H1 (cell line): ENCODE results near the gene NPHS2. TPM values are rescaled to one million over a fixed set of nuclear protein-coding genes. Genes with fewer than 3 reads are reported as not detected.

Experiments used
- CTCF ChIA-PET: fragments of 300-600 bp; sonication (Branson Sonifier 250); formaldehyde crosslinking; loops from one replicate; lab custom pipeline; 2021; ENCODE audit not compliant: partially characterized antibody; lab: Charles Lee
- POLR2A ChIA-PET: fragments of 300-600 bp; sonication (Branson Sonifier 250); formaldehyde crosslinking; loops from one replicate; lab custom pipeline; 2021; ENCODE audit warnings: inconsistent platforms; ENCODE audit not compliant: partially characterized antibody; lab: Charles Lee
- DNase-seq, 2 experiments: peaks; one replicate each; pipeline versions ENCODE4 v3.0.0 to v3.0.0-alpha.2; 2010 to 2022; ENCODE audit warnings: low spot score in 2 of 2, low read depth in 1 of 2, mixed read lengths in 1 of 2
- FAIRE-seq: peaks from 2 replicates; lab custom pipeline; 2011; peaks lifted over from hg19 to GRCh38; lab: Jason Lieb, UNC
- H2AFZ ChIP-seq: 2 replicates; pipeline ENCODE4 v1.8.1; 2012; ENCODE audit warnings: low read length, inconsistent platforms
- H2AK5ac ChIP-seq: 2 replicates; pipeline ENCODE4 v1.6.1; 2013; ENCODE audit warnings: low read depth, low read length
- H2BK120ac ChIP-seq: replicated peaks from 2 replicates; pipeline ENCODE3; 2013; ENCODE audit warnings: low read depth, low read length, inconsistent platforms
- H2BK12ac ChIP-seq: 2 replicates; pipeline ENCODE4 v1.6.1; 2013; ENCODE audit warnings: low read depth, low read length
- H2BK15ac ChIP-seq: 2 replicates; pipeline ENCODE4 v1.6.1; 2013; ENCODE audit warnings: low read length
- H2BK20ac ChIP-seq: 2 replicates; pipeline ENCODE4 v1.6.1; 2013; ENCODE audit warnings: low read length
- H2BK5ac ChIP-seq: 2 replicates; pipeline ENCODE4 v1.6.1; 2013; ENCODE audit warnings: low read depth, low read length
- H3K14ac ChIP-seq: 2 replicates; pipeline ENCODE4 v1.6.1; 2013; ENCODE audit warnings: inconsistent platforms; ENCODE audit not compliant: insufficient read length
- H3K18ac ChIP-seq: 2 replicates; pipeline ENCODE4 v1.6.1; 2013; ENCODE audit warnings: low read length; ENCODE audit errors: extremely low read depth
- H3K23ac ChIP-seq: 2 replicates; pipeline ENCODE4 v1.6.1; 2013; ENCODE audit warnings: inconsistent platforms; ENCODE audit not compliant: insufficient read length
- H3K23me2 ChIP-seq: 2 replicates; pipeline ENCODE4 v1.6.1; 2013; ENCODE audit warnings: low read depth, low read length
- H3K27ac ChIP-seq: 2 replicates; pipeline ENCODE4 v1.6.1; 2011; ENCODE audit warnings: low read depth, low read length, inconsistent platforms
- H3K27me3 ChIP-seq, 4 experiments: replicated peaks in 1 of 4; 1 replicate in 1 of 4; 2 replicates in 3 of 4; pipeline versions ENCODE4 v1.6.1 to v1.8.1; 2011 to 2013; ENCODE audit warnings: low read length in 3 of 4, mild to moderate bottlenecking in 3 of 4, inconsistent platforms in 2 of 4, mixed read lengths in 2 of 4, moderate library complexity in 1 of 4; ENCODE audit not compliant: control insufficient read depth in 3 of 4, insufficient read depth in 3 of 4; ENCODE audit errors: extremely low read depth in 1 of 4
- H3K36me3 ChIP-seq, 4 experiments: 2 replicates each; pipeline versions ENCODE4 v1.6.1 to v1.8.1; 2011 to 2013; ENCODE audit warnings: mild to moderate bottlenecking in 4 of 4, low read length in 3 of 4, moderate library complexity in 2 of 4, control low read depth in 1 of 4, inconsistent platforms in 1 of 4; ENCODE audit not compliant: insufficient read depth in 4 of 4, control insufficient read depth in 2 of 4
- H3K4ac ChIP-seq: replicated peaks from 2 replicates; pipeline ENCODE3; 2013; ENCODE audit warnings: low read length, low read depth, mixed read lengths, inconsistent platforms; ENCODE audit not compliant: insufficient read length
- H3K4me1 ChIP-seq, 4 experiments: replicated peaks in 1 of 4; 1 replicate in 1 of 4; 2 replicates in 3 of 4; pipeline versions ENCODE4 v1.6.1 to v1.8.1; 2011 to 2013; ENCODE audit warnings: low read length in 3 of 4, inconsistent platforms in 2 of 4, mixed read lengths in 1 of 4; ENCODE audit not compliant: insufficient read depth in 4 of 4, control insufficient read depth in 3 of 4
- H3K4me2 ChIP-seq, 2 experiments: 2 replicates each; pipeline versions ENCODE4 v1.6.1 to v1.8.1; 2011 to 2013; ENCODE audit warnings: low read depth in 2 of 2, low read length in 2 of 2, control low read depth in 1 of 2, inconsistent platforms in 1 of 2, mild to moderate bottlenecking in 1 of 2; ENCODE audit not compliant: insufficient read depth in 1 of 2
- H3K4me3 ChIP-seq, 4 experiments: fragments of 200-600, 300-600 bp in 1 of 4; sonication (generic), shearing (Covaris generic), sonication (Bioruptor Twin) in 1 of 4; 2 replicates each; pipeline versions ENCODE4 v1.5.1 to v1.8.1; 2011 to 2016; ENCODE audit warnings: low read length in 4 of 4, low read depth in 3 of 4, control low read depth in 2 of 4, inconsistent platforms in 2 of 4, mild to moderate bottlenecking in 2 of 4, mixed read lengths in 1 of 4, moderate library complexity in 1 of 4; ENCODE audit not compliant: insufficient read depth in 2 of 4; ENCODE audit errors: extremely low read depth in 1 of 4
- H3K56ac ChIP-seq: replicated peaks from 2 replicates; pipeline ENCODE3; 2013; ENCODE audit warnings: low read depth, mild to moderate bottlenecking, mixed read lengths, low read length, inconsistent platforms; ENCODE audit not compliant: insufficient read length
- H3K79me1 ChIP-seq: 2 replicates; pipeline ENCODE4 v1.6.1; 2013; ENCODE audit warnings: low read depth, low read length, control low read depth
- H3K79me2 ChIP-seq, 2 experiments: 2 replicates each; pipeline versions ENCODE4 v1.6.1 to v1.8.1; 2012 to 2013; ENCODE audit warnings: low read length in 2 of 2, mild to moderate bottlenecking in 2 of 2, inconsistent platforms in 1 of 2; ENCODE audit not compliant: insufficient read depth in 2 of 2, control insufficient read depth in 1 of 2
- H3K9ac ChIP-seq, 4 experiments: replicated peaks in 1 of 4; 1 replicate in 1 of 4; 2 replicates in 3 of 4; pipeline versions ENCODE4 v1.6.1 to v1.8.1; 2011 to 2013; ENCODE audit warnings: low read depth in 3 of 4, low read length in 3 of 4, control low read depth in 2 of 4, mild to moderate bottlenecking in 2 of 4, moderate library complexity in 2 of 4, inconsistent platforms in 1 of 4; ENCODE audit errors: extremely low read depth in 1 of 4
- H3K9me3 ChIP-seq, 2 experiments: 2 replicates each; pipeline versions ENCODE4 v1.6.1 to v1.8.1; 2012 to 2013; ENCODE audit warnings: mild to moderate bottlenecking in 2 of 2, moderate library complexity in 2 of 2, control low read depth in 1 of 2, inconsistent platforms in 1 of 2, low read depth in 1 of 2, low read length in 1 of 2, mixed read lengths in 1 of 2; ENCODE audit not compliant: insufficient read depth in 2 of 2
- H4K20me1 ChIP-seq, 2 experiments: replicated peaks in 1 of 2; 2 replicates each; pipeline versions ENCODE3 to v1.8.1; 2011 to 2013; ENCODE audit warnings: inconsistent platforms in 2 of 2, low read length in 2 of 2, mild to moderate bottlenecking in 1 of 2; ENCODE audit not compliant: insufficient read depth in 2 of 2, control insufficient read depth in 1 of 2
- H4K5ac ChIP-seq: 2 replicates; pipeline ENCODE4 v1.6.1; 2013; ENCODE audit warnings: low read length, low read depth, mixed read lengths, inconsistent platforms; ENCODE audit not compliant: insufficient read length
- H4K8ac ChIP-seq: 2 replicates; pipeline ENCODE4 v1.8.0; 2013; ENCODE audit warnings: mild to moderate bottlenecking, moderate library complexity, low read length, inconsistent platforms; ENCODE audit not compliant: insufficient read depth; ENCODE audit errors: extremely low read depth
- H4K91ac ChIP-seq: replicated peaks from 2 replicates; pipeline ENCODE3; 2013; ENCODE audit warnings: low read length, mixed read lengths, inconsistent platforms; ENCODE audit not compliant: insufficient read length
- BACH1 ChIP-seq: IDR thresholded peaks from 2 replicates; pipeline ENCODE4 v1.6.1; 2012; ENCODE audit warnings: low read length, improper control_type of control experiment
- CBX8 ChIP-seq: fragments of 300-800, 300-1000 bp; sonication (generic); IDR thresholded peaks from 2 replicates; pipeline ENCODE4 v1.7.1; 2016; ENCODE audit warnings: low read depth, low read length, borderline replicate concordance
- EZH2 ChIP-seq: fragments of 200-600 bp; sonication (generic); IDR thresholded peaks from 2 replicates; pipeline ENCODE4 v1.7.1; 2012; ENCODE audit warnings: low read depth, mild to moderate bottlenecking, moderate library complexity, low read length, inconsistent platforms; ENCODE audit not compliant: severe bottlenecking
- HDAC6 ChIP-seq: IDR thresholded peaks from one replicate; pipeline ENCODE4 v1.7.1; 2012; ENCODE audit warnings: low read depth, mild to moderate bottlenecking, inconsistent platforms, low read length, moderate library complexity
- POU5F1 ChIP-seq: IDR thresholded peaks from 2 replicates; pipeline ENCODE4 v1.6.1; 2011; ENCODE audit warnings: low read depth, mild to moderate bottlenecking, low read length, moderate library complexity
- RBBP5 ChIP-seq: IDR thresholded peaks from 2 replicates; pipeline ENCODE4 v1.7.1; 2012; ENCODE audit warnings: low read depth, mild to moderate bottlenecking, inconsistent platforms, low read length, moderate library complexity, borderline replicate concordance
- RFX5 ChIP-seq: IDR thresholded peaks from 2 replicates; pipeline ENCODE4 v1.6.1; 2011; ENCODE audit warnings: low read depth, low read length, improper control_type of control experiment, borderline replicate concordance
- SP4 ChIP-seq: IDR thresholded peaks from 2 replicates; pipeline ENCODE4 v1.6.1; 2012; ENCODE audit warnings: low read length, inconsistent platforms
- TAF1 ChIP-seq: IDR thresholded peaks from 2 replicates; pipeline ENCODE4 v1.6.1; 2011; ENCODE audit warnings: mild to moderate bottlenecking, low read depth, low read length
- WGBS, 2 experiments: shearing (Covaris generic) in 1 of 2; methylation state at CpG; one replicate each; pipeline versions ENCODE4 v1.1.6 to v1.1.7; 2013 to 2015; ENCODE audit warnings: low lambda C conversion rate in 2 of 2, mixed read lengths in 2 of 2, inconsistent platforms in 1 of 2, low coverage in 1 of 2, missing lambda C conversion rate in 1 of 2; ENCODE audit not compliant: insufficient replicate concordance in 2 of 2, insufficient coverage in 1 of 2, insufficient read length in 1 of 2; ENCODE audit errors: extremely low coverage in 1 of 2, missing lambda C conversion rate in 1 of 2; 5-methylcytosine and 5-hydroxymethylcytosine counted together
- polyA plus RNA-seq, 7 experiments: library from polyadenylated mRNA; depleted of rRNA in 3 of 7; stranded (reverse) in 5 of 7; unstranded in 2 of 7; fragments of >200 nt in 5 of 7; fragments of 200-250 nt in 2 of 7; gene quantifications; 1 replicate in 5 of 7; 2 replicates in 1 of 7; 4 replicates in 1 of 7; pipeline versions ENCODE4 v1.2.1 to v1.2.3, GENCODE V29; 2011 to 2013; ENCODE audit warnings: missing spikeins in 2 of 7, mixed read lengths in 2 of 7
- total RNA-seq: library from RNA; stranded (reverse); fragmentation: NEBNext Ultra II Directional; extraction: Animal tissue kit (Norgen Biotek cat#: 25700); gene quantifications from 2 replicates; pipeline ENCODE4 v1.2.1, GENCODE V29; 2021
- TF ChIP-seq, protein P1 (sequence below), 3 experiments: IDR thresholded peaks; 1 replicate in 2 of 3; 2 replicates in 1 of 3; pipeline versions ENCODE4 v1.5.1 to v1.6.1; 2011; ENCODE audit warnings: low read length in 3 of 3, mild to moderate bottlenecking in 3 of 3, inconsistent platforms in 2 of 3, low read depth in 1 of 3, moderate library complexity in 1 of 3; ENCODE audit not compliant: insufficient read depth in 1 of 3; ENCODE audit errors: control extremely low read depth in 1 of 3

Gene NPHS2
- total and polyA plus RNA-seq, 2 of the 8 experiments (the other 6 are each of a cell fraction or from before 2014, with no cell fraction given) = not detected

GRCh38 chr1:179547021-179547535 lies 28.7 kb downstream of the NPHS2 start:
- FAIRE-seq (no peak), DNase-seq (no peak)
- H3K23me2 ChIP-seq = no peaks in the 10 kb centered on the region
- H3K56ac ChIP-seq = no peak overlapping the region
- H3K4me2 ChIP-seq = no peak overlapping the region
- no peak overlapping the region for H3K27ac ChIP-seq
- no peak overlapping the region for H2AFZ ChIP-seq
- ChIA-PET CTCF (interaction anchor here (0.6 to 2.5 kb wide), 3 partner anchors 39 to 104 kb away, joined by 3 to 6 read pairs (median 3); no protein-coding TSS in a partner anchor), POLR2A (no interaction called here)
- no peak overlapping the region for H2BK120ac ChIP-seq
- no peak overlapping the region for H2BK15ac ChIP-seq
- H3K4me3 ChIP-seq = no peak overlapping the region
- H3K9ac ChIP-seq = no peak overlapping the region
- H3K4ac ChIP-seq = no peak overlapping the region
- H4K91ac ChIP-seq = no peak overlapping the region
- H2BK12ac ChIP-seq = no peak overlapping the region
- H4K5ac ChIP-seq = no peak overlapping the region
- no peak overlapping the region for H3K14ac ChIP-seq
- H3K9me3 ChIP-seq = no peaks in the 10 kb centered on the region; a peak in 1 of 4 replicates
- no peak overlapping the region for H3K23ac ChIP-seq
- H3K4me1 ChIP-seq = no peaks in the 10 kb centered on the region; a peak in 2 of 7 replicates
- H2AK5ac ChIP-seq = no peak overlapping the region
- no peaks in the 10 kb centered on the region for H4K20me1 ChIP-seq
- H3K27me3 ChIP-seq = no peaks in the 10 kb centered on the region; a peak in 1 of 7 replicates
- no peak overlapping the region for H3K18ac ChIP-seq
- no peak overlapping the region for H4K8ac ChIP-seq
- 81% methylated on average over 2 of the region's 2 CpGs; no CpG with 5 or more reads in 1 of the 2 experiments for WGBS, 2 experiments
- H2BK5ac ChIP-seq = no peak overlapping the region
- H2BK20ac ChIP-seq = no peak overlapping the region
- H3K36me3 ChIP-seq = no peaks in the 10 kb centered on the region
- no peaks in the 10 kb centered on the region for H3K79me2 ChIP-seq
- no peaks in the 10 kb centered on the region for H3K79me1 ChIP-seq
- TF ChIP-seq BACH1 (no peak), RBBP5 (no peak), EZH2 (no peak), RFX5 (no peak), POU5F1 (no peak), HDAC6 (no peak), TAF1 (no peak), CBX8 (no peak), SP4 (no peak)
- TF ChIP-seq, protein P1, sequence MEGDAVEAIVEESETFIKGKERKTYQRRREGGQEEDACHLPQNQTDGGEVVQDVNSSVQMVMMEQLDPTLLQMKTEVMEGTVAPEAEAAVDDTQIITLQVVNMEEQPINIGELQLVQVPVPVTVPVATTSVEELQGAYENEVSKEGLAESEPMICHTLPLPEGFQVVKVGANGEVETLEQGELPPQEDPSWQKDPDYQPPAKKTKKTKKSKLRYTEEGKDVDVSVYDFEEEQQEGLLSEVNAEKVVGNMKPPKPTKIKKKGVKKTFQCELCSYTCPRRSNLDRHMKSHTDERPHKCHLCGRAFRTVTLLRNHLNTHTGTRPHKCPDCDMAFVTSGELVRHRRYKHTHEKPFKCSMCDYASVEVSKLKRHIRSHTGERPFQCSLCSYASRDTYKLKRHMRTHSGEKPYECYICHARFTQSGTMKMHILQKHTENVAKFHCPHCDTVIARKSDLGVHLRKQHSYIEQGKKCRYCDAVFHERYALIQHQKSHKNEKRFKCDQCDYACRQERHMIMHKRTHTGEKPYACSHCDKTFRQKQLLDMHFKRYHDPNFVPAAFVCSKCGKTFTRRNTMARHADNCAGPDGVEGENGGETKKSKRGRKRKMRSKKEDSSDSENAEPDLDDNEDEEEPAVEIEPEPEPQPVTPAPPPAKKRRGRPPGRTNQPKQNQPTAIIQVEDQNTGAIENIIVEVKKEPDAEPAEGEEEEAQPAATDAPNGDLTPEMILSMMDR (IDR thresholded peaks at IDR 0.05; ENCODE audit: control extremely low read depth in 1 of 3, insufficient read depth in 1 of 3, low read depth in 1 of 3, low read length in 3 of 3) = no peak
